ENCODE data around the gene CELF6. TPM values are rescaled to one million over a fixed set of nuclear protein-coding genes. Genes with fewer than 3 reads are reported as not detected.

Gene CELF6
- total and polyA plus RNA-seq, 2 experiments from 2014 or later: 0.14 TPM; not detected in 1

DNA sequence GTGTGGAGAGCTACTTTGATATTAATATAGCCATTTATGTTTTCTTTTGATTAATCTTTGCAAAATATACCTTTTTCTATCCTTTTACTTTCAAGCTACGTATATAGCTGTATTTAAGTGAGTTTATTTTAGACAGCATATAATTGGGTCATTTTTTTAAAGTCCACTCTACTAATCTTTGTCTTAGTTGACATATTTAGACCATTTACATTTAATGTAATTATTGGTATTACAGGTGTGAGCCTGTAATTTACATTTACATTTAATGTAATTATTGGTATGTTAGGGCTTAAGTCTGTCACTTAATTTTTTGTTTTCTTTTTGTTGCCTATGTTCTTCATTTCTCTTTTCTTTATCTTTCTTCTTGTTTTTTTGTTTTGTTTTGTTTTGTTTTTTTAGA lies 3.8 kb upstream of the CELF6 start (continued):
- TF ChIP-seq, protein P1, sequence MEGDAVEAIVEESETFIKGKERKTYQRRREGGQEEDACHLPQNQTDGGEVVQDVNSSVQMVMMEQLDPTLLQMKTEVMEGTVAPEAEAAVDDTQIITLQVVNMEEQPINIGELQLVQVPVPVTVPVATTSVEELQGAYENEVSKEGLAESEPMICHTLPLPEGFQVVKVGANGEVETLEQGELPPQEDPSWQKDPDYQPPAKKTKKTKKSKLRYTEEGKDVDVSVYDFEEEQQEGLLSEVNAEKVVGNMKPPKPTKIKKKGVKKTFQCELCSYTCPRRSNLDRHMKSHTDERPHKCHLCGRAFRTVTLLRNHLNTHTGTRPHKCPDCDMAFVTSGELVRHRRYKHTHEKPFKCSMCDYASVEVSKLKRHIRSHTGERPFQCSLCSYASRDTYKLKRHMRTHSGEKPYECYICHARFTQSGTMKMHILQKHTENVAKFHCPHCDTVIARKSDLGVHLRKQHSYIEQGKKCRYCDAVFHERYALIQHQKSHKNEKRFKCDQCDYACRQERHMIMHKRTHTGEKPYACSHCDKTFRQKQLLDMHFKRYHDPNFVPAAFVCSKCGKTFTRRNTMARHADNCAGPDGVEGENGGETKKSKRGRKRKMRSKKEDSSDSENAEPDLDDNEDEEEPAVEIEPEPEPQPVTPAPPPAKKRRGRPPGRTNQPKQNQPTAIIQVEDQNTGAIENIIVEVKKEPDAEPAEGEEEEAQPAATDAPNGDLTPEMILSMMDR (conservative IDR thresholded peaks at IDR 0.05; ENCODE audit: low read depth in 2 of 2): no peak
- TF ChIP-seq EZH2 (IDR thresholded peaks at IDR 0.05; ENCODE audit: low read depth, unreplicated experiment) (no peak), ZNF114 (CRISPR knock-in tag; IDR thresholded peaks at IDR 0.05) (no peak), NANOG (IDR thresholded peaks at IDR 0.05; ENCODE audit: borderline replicate concordance) (no peak), STAT1 (IDR thresholded peaks at IDR 0.05; ENCODE audit: unreplicated experiment) (no peak), EZH2phosphoT487 (IDR thresholded peaks at IDR 0.05; ENCODE audit: unreplicated experiment) (no peak), POLR2AphosphoS5 (IDR thresholded peaks at IDR 0.05; ENCODE audit: low read depth) (no peak)

GRCh38 chr15:72319360-72319984 lies 485 bp downstream of the CELF6 start:
- H3K4me1 ChIP-seq (ENCODE audit: insufficient read depth): peaks cover 7% of the 10 kb centered on the region; the same call in 1 of the 2 replicates
- peaks cover 12% of the 10 kb centered on the region; the same call in 2 of the 3 replicates for H3K4me1 Mint-ChIP-seq
- TF ChIP-seq, protein P1 (conservative IDR thresholded peaks at IDR 0.05; ENCODE audit: low read depth in 2 of 2): no peak
- TF ChIP-seq NANOG (IDR thresholded peaks at IDR 0.05; ENCODE audit: borderline replicate concordance) (no peak), REST (IDR thresholded peaks at IDR 0.05; ENCODE audit: unreplicated experiment) (peak; percentile 100)
- no peaks in the 10 kb centered on the region; the same call in 1 of the 2 replicates for H3F3A ChIP-seq (replicated peaks; ENCODE audit: low read depth)
- H3K9me2 ChIP-seq (ENCODE audit: insufficient read depth): no peaks in the 10 kb centered on the region
- no peak overlapping the region for H3K27ac ChIP-seq (ENCODE audit: low read depth)
- ATAC-seq (peak; percentile 85), DNase-seq (ENCODE audit: low spot score) (peak; percentile 88)
- H3K9me3 Mint-ChIP-seq: peaks cover 3% of the 10 kb centered on the region; the same call in 2 of the 3 replicates
- H3K4me2 ChIP-seq: peak overlapping the region; percentile 62; the same call in 1 of the 2 replicates
- no peaks in the 10 kb centered on the region for H4K20me1 ChIP-seq (replicated peaks; ENCODE audit: insufficient read depth)
- H3K36me3 ChIP-seq (ENCODE audit: insufficient read depth): no peaks in the 10 kb centered on the region
- no peak overlapping the region for H3K27ac Mint-ChIP-seq
- peak overlapping the region; percentile 45 for H3K4me3 Mint-ChIP-seq
- no peaks in the 10 kb centered on the region for H3K79me2 ChIP-seq (replicated peaks; ENCODE audit: insufficient read depth)
- no peak overlapping the region for H2AFZ ChIP-seq
- H3K27me3 ChIP-seq (ENCODE audit: insufficient read depth): peaks cover 44% of the 10 kb centered on the region
- no peaks in the 10 kb centered on the region; the same call in 2 of the 3 replicates for H3K36me3 Mint-ChIP-seq (ENCODE audit: low read depth)
- H3K27me3 Mint-ChIP-seq (ENCODE audit: insufficient read depth, low read depth, poor library complexity): peaks cover 34% of the 10 kb centered on the region
- no peak overlapping the region; the same call in 1 of the 2 replicates for H3K4me3 ChIP-seq
